Keratinocyte (primary cell): ENCODE results near the gene CLCN3. TPM values are rescaled to one million over a fixed set of nuclear protein-coding genes. Genes with fewer than 3 reads are reported as not detected.

ENCODE experiments used
- DNase-seq: peaks from one replicate; pipeline ENCODE4 v3.0.0-alpha.2; 2011; ENCODE audit warnings: low read depth, missing footprints, low spot score
- FAIRE-seq: peaks from 2 replicates; lab custom pipeline; 2011; peaks lifted over from hg19 to GRCh38; lab: Jason Lieb, UNC
- H2AFZ ChIP-seq: 2 replicates; pipeline ENCODE4 v1.6.0; 2012; ENCODE audit warnings: low read length, control low read depth, inconsistent platforms; ENCODE audit not compliant: control insufficient read depth
- H3K27ac ChIP-seq: 2 replicates; pipeline ENCODE4 v1.5.1; 2011; ENCODE audit warnings: low read length; ENCODE audit not compliant: control insufficient read depth, insufficient read depth
- H3K27me3 ChIP-seq: 3 replicates; pipeline ENCODE4 v1.6.0; 2011; ENCODE audit warnings: low read length; ENCODE audit not compliant: control insufficient read depth, insufficient read depth; ENCODE audit errors: extremely low read depth
- H3K36me3 ChIP-seq, 2 experiments: 2 replicates in 1 of 2; 3 replicates in 1 of 2; pipeline ENCODE4 v1.5.1; 2011; ENCODE audit warnings: low read length in 2 of 2, mild to moderate bottlenecking in 1 of 2; ENCODE audit not compliant: control insufficient read depth in 2 of 2, insufficient read depth in 2 of 2; ENCODE audit errors: extremely low read depth in 1 of 2
- H3K4me1 ChIP-seq: 3 replicates; pipeline ENCODE4 v1.5.1; 2011; ENCODE audit warnings: low read length; ENCODE audit not compliant: control insufficient read depth, insufficient read depth; ENCODE audit errors: extremely low read depth
- H3K4me2 ChIP-seq: 3 replicates; pipeline ENCODE4 v1.6.0; 2011; ENCODE audit warnings: low read depth, low read length; ENCODE audit not compliant: control insufficient read depth, insufficient read depth; ENCODE audit errors: extremely low read depth
- H3K4me3 ChIP-seq, 3 experiments: fragments of 200-600 bp in 1 of 3; sonication (generic) in 1 of 3; 2 replicates in 2 of 3; 3 replicates in 1 of 3; pipeline ENCODE4 v1.5.1; 2011 to 2016; ENCODE audit warnings: low read length in 3 of 3, mild to moderate bottlenecking in 3 of 3, control low read depth in 2 of 3, inconsistent platforms in 1 of 3, low read depth in 1 of 3, mixed read lengths in 1 of 3, mixed run types in 1 of 3, moderate library complexity in 1 of 3; ENCODE audit not compliant: control insufficient read depth in 2 of 3, insufficient read depth in 2 of 3; ENCODE audit errors: extremely low read depth in 1 of 3
- H3K79me2 ChIP-seq: 2 replicates; pipeline ENCODE4 v1.6.0; 2012; ENCODE audit warnings: low read length; ENCODE audit not compliant: control insufficient read depth, insufficient read depth
- H3K9ac ChIP-seq: 3 replicates; pipeline ENCODE4 v1.6.0; 2011; ENCODE audit warnings: low read length; ENCODE audit not compliant: control insufficient read depth, insufficient read depth; ENCODE audit errors: extremely low read depth
- H3K9me1 ChIP-seq: 3 replicates; pipeline ENCODE4 v1.6.0; 2011; ENCODE audit warnings: low read length; ENCODE audit not compliant: control insufficient read depth, insufficient read depth; ENCODE audit errors: extremely low read depth
- H3K9me3 ChIP-seq: 2 replicates; pipeline ENCODE4 v1.5.1; 2012; ENCODE audit warnings: low read depth, low read length; ENCODE audit not compliant: control insufficient read depth
- H4K20me1 ChIP-seq: 3 replicates; pipeline ENCODE4 v1.6.0; 2011; ENCODE audit warnings: low read length; ENCODE audit not compliant: control insufficient read depth, insufficient read depth; ENCODE audit errors: extremely low read depth
- CTCF ChIP-seq, 3 experiments: IDR thresholded peaks in 1 of 3; conservative IDR thresholded peaks in 1 of 3; optimal IDR thresholded peaks in 1 of 3; 2 replicates in 2 of 3; 3 replicates in 1 of 3; pipeline versions ENCODE3 to v1.5.1; 2011; ENCODE audit warnings: low read length in 3 of 3, mild to moderate bottlenecking in 3 of 3, moderate library complexity in 2 of 3, control low read depth in 1 of 3, inconsistent platforms in 1 of 3; ENCODE audit not compliant: insufficient read depth in 2 of 3; ENCODE audit errors: extremely low read depth in 1 of 3
- EZH2 ChIP-seq: IDR thresholded peaks from one replicate; pipeline ENCODE4 v1.6.1; 2012; ENCODE audit warnings: inconsistent platforms, mild to moderate bottlenecking, low read length, moderate library complexity
- dilution Hi-C: fragments of 300-500 bp; cut with MboI; formaldehyde crosslinking; loops from one replicate; pipeline ENCODE4 v1.7.0; 2020; ENCODE audit warnings: low sequenced_read_pairs; ENCODE audit not compliant: extremely low pct_ligation_motif_present
- polyA plus RNA-seq, 5 experiments: library from polyadenylated mRNA; depleted of rRNA in 3 of 5; stranded (reverse) in 3 of 5; stranded (forward) in 1 of 5; unstranded in 1 of 5; fragments of >200 nt; gene quantifications; 1 replicate in 1 of 5; 2 replicates in 3 of 5; 3 replicates in 1 of 5; pipeline versions ENCODE4 v1.2.1 to v1.2.3, GENCODE V29; 2011 to 2012; ENCODE audit warnings: missing spikeins in 2 of 5, low read depth in 1 of 5, low replicate concordance in 1 of 5

The CLCN3 gene
- polyA plus RNA-seq, 1 donor (not counting 4 experiments of a cell fraction or from before 2014, with no cell fraction given): 34.2 TPM

- no peaks in the 10 kb centered on the region for H3K36me3 ChIP-seq
- TF ChIP-seq CTCF (optimal IDR thresholded peaks at IDR 0.05 in 1 of 3, IDR thresholded peaks at IDR 0.05 in 1 of 3, conservative IDR thresholded peaks at IDR 0.05 in 1 of 3; ENCODE audit: extremely low read depth in 1 of 3, insufficient read depth in 2 of 3, low read length in 3 of 3) (no peak), EZH2 (no peak)
- H3K9me1 ChIP-seq: no peaks in the 10 kb centered on the region
- H3K4me2 ChIP-seq: no peak overlapping the region
- DNase-seq (no peak), FAIRE-seq (no peak)
- no peak overlapping the region for H3K9ac ChIP-seq
- dilution Hi-C loops: no loop called here
- no peaks in the 10 kb centered on the region for H3K79me2 ChIP-seq
- no peaks in the 10 kb centered on the region for H4K20me1 ChIP-seq
- no peaks in the 10 kb centered on the region for H3K9me3 ChIP-seq
- no peaks in the 10 kb centered on the region for H3K27me3 ChIP-seq
- no peak overlapping the region for H3K4me3 ChIP-seq
- H3K27ac ChIP-seq: no peak overlapping the region
- H2AFZ ChIP-seq: no peak overlapping the region
- no peaks in the 10 kb centered on the region for H3K4me1 ChIP-seq
Observed at GRCh38 chr4:169594560-169595195, 25.7 kb upstream of the CLCN3 start.

- peaks cover 0 to 3% of the 10 kb centered on the region in 2 experiments for H3K36me3 ChIP-seq
- no peak for FAIRE-seq
Observed at GRCh38 chr4:169601016-169601771, 19.2 kb upstream of the CLCN3 start.

More at GRCh38 chr4:169601016-169601771, 19.2 kb upstream of the CLCN3 start:
- no peaks in the 10 kb centered on the region for H3K27me3 ChIP-seq
- no peak overlapping the region for H3K4me2 ChIP-seq
- H3K4me1 ChIP-seq: peaks cover 12% of the 10 kb centered on the region
- dilution Hi-C loops: no loop called here
- H3K4me3 ChIP-seq: no peak overlapping the region
- no peak for DNase-seq
- TF ChIP-seq EZH2 (no peak), CTCF (optimal IDR thresholded peaks at IDR 0.05 in 1 of 3, IDR thresholded peaks at IDR 0.05 in 1 of 3, conservative IDR thresholded peaks at IDR 0.05 in 1 of 3; ENCODE audit: extremely low read depth in 1 of 3, insufficient read depth in 2 of 3, low read length in 3 of 3) (no peak)
- H3K79me2 ChIP-seq: peaks cover 5% of the 10 kb centered on the region
- no peaks in the 10 kb centered on the region for H3K9me3 ChIP-seq
- no peak overlapping the region for H3K27ac ChIP-seq
- H2AFZ ChIP-seq: no peak overlapping the region
- no peak overlapping the region for H3K9ac ChIP-seq
- no peaks in the 10 kb centered on the region for H4K20me1 ChIP-seq
- H3K9me1 ChIP-seq: no peaks in the 10 kb centered on the region
